ENCODE results near the gene ALG1.

Gene ALG1

DNA sequence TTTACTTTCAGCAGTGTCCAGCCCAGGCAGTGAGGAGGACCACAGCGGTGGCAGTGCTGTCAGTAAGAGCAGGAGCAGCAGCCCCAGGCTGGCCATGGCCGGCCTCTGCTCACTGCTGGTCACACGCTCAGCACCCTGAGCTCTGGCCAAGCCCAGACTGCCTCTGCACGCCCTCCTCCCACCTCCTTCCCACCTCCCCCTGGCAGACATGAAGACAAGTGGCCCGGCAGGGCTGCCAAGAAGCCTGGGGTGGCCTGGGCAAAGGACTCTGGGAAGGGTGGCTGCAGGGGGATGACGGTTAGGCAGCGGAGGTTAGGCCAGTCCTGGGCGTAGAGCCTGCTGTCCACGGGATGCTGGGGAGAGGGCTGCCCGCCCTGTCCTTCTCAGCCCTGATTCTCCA is 5.8 kb upstream of the ALG1 start, which contains the start of gene C16orf89:
Gene C16orf89 (minus strand): TSS at position 144 of the 400 bp plus-strand sequence. CDS start 48 bp downstream, at position 96.
- DNase-seq (ENCODE audit: low read depth), result no peak
- no peak within 1 kb of the TSS for H3K4me3 ChIP-seq (ENCODE audit: control insufficient read depth, low read depth, low read length)
- TF ChIP-seq CTCF (conservative IDR thresholded peaks at IDR 0.05; ENCODE audit: control insufficient read depth, insufficient read depth, low read depth, low read length), result no peak

DNA sequence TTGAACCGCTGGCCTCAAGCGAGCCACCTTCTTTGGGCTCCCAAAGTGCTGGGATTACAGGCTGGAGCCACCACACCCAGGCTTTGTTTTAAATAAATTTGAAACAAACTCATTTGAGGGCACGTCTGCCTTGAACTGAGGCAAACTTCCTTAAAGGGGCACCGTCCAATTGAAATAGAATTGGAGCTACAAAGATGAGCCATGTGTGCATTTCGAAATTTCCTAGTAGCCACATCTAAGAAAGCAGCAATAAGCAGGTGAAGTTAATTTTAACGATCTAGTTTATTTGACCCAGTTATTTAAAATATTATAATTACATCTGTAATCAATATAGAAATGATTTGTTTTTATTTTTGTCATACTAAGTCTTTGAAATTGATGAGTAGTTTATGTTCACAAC is 5.1 kb upstream of the ALG1 start:
- H3K4me3 ChIP-seq (ENCODE audit: control insufficient read depth, low read depth, low read length), result no peak overlapping the region
- no peak for TF ChIP-seq CTCF (conservative IDR thresholded peaks at IDR 0.05; ENCODE audit: control insufficient read depth, insufficient read depth, low read depth, low read length)
- no peak for DNase-seq (ENCODE audit: low read depth)

DNA sequence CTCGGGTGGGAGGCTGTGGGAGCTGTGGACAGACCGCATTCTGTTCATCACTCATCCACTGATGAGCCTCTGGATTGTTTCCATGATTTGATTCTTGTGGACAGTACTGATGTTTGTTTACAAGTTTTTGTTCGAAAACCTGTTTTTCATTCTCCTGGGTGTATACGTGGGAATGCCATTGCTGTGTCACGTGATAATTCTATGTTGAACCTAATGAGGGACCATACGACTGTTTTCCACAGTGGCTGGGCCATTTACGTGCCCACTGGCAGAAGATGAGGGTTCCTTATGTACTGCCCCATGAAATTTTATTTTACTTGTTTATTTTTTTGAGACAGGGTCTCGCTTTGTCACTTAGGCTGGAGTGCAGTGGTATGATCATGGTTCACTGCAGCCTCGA is 2.6 kb upstream of the ALG1 start:
- H3K4me3 ChIP-seq (ENCODE audit: control insufficient read depth, low read depth, low read length), result no peak overlapping the region
- no peak for TF ChIP-seq CTCF (conservative IDR thresholded peaks at IDR 0.05; ENCODE audit: control insufficient read depth, insufficient read depth, low read depth, low read length)
- DNase-seq (ENCODE audit: low read depth), result no peak

DNA sequence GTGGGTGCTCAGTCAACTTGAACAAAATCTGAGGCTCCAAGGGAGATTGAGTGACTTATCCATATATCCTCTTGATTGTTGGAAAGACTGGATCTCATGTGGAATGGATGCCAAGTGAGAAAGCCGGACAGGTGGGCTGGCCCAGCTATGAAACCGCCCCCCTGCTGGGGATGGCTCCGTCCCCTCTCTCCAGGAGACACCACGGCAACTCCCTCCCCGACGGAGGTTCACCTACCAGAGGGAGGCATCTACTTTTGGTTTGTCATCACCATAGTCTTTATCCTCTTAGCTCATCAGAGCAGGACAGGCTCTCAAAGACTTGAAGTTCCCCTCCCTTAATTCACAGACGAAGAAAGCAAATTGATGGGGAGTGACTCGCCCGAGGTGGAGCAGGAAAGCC is 1.8 kb upstream of the ALG1 start:
- no peak overlapping the region for H3K4me3 ChIP-seq (ENCODE audit: control insufficient read depth, low read depth, low read length)
- DNase-seq (ENCODE audit: low read depth), result no peak
- no peak for TF ChIP-seq CTCF (conservative IDR thresholded peaks at IDR 0.05; ENCODE audit: control insufficient read depth, insufficient read depth, low read depth, low read length)

- TF ChIP-seq CTCF (conservative IDR thresholded peaks at IDR 0.05; ENCODE audit: control insufficient read depth, insufficient read depth, low read depth, low read length), result no peak
- no peak for DNase-seq (ENCODE audit: low read depth)
- no peak overlapping the region for H3K4me3 ChIP-seq (ENCODE audit: control insufficient read depth, low read depth, low read length)
Observed at GRCh38 chr16:5070431-5071186, 1.0 kb upstream of the ALG1 start.

DNA sequence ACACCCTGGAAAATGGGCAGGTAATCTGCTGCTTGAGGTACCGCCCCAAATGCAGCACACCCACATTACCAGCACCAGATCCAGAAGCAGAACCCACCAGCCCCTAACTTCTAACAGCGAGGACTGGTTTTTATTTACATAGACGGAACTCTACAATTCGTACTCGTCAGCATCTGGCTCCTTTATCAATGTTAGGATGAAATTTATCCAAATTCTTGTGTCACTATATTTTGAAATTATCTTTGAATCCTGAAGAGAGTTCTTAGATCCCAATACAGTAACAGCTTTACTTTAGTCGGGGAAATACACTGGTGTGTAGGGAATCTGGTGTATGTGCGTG is 332 bp upstream of the ALG1 start:
- TF ChIP-seq CTCF (conservative IDR thresholded peaks at IDR 0.05; ENCODE audit: control insufficient read depth, insufficient read depth, low read depth, low read length), result no peak
- peak overlapping the region; percentile 85 for H3K4me3 ChIP-seq (ENCODE audit: control insufficient read depth, low read depth, low read length)
- no peak for DNase-seq (ENCODE audit: low read depth)
